PFSK-1 (cell line): ENCODE data around the gene AADACL3.

Source experiments
- FOXP2 ChIP-seq: optimal IDR thresholded peaks from 2 replicates; pipeline ENCODE3; 2011; ENCODE audit warnings: borderline replicate concordance, control low read depth, inconsistent platforms; ENCODE audit not compliant: insufficient read depth; ENCODE audit errors: extremely low read length, extremely low read depth
- POLR2AphosphoS5 ChIP-seq: IDR thresholded peaks from 2 replicates; pipeline ENCODE4 v1.6.1; 2012; ENCODE audit warnings: low read depth, mild to moderate bottlenecking, control low read depth, low read length, moderate library complexity
- REST ChIP-seq, 2 experiments: IDR thresholded peaks; 2 replicates each; pipeline versions ENCODE4 v1.6.1 to v1.8.0; 2011 to 2012; ENCODE audit warnings: low read depth in 2 of 2, low read length in 2 of 2, control low read depth in 1 of 2, inconsistent platforms in 1 of 2, mild to moderate bottlenecking in 1 of 2, moderate library complexity in 1 of 2; ENCODE audit not compliant: insufficient read depth in 1 of 2
- SIN3A ChIP-seq: IDR thresholded peaks from 2 replicates; pipeline ENCODE4 v1.6.1; 2012; ENCODE audit warnings: mild to moderate bottlenecking, low read length, moderate library complexity, borderline replicate concordance; ENCODE audit not compliant: insufficient read depth
- TAF1 ChIP-seq: IDR thresholded peaks from 2 replicates; pipeline ENCODE4 v1.6.1; 2012; ENCODE audit warnings: low read length, control low read depth, borderline replicate concordance; ENCODE audit not compliant: insufficient read depth

AADACL3 gene

GRCh38 chr1:12772520-12772919 lies 56.6 kb downstream of the AADACL3 start:
- TF ChIP-seq REST (IDR thresholded peaks at IDR 0.05; ENCODE audit: insufficient read depth in 1 of 2, low read depth in 2 of 2, low read length in 2 of 2) (no peak), FOXP2 (no peak), POLR2AphosphoS5 (no peak), TAF1 (no peak), SIN3A (no peak)

GRCh38 chr1:12773438-12773837 lies 57.5 kb downstream of the AADACL3 start, which contains the start of gene PRAMEF12:
Gene PRAMEF12, plus strand, starts transcription at chr1:12773738. Its CDS starts 1,130 bp downstream, at chr1:12774868.
- TF ChIP-seq POLR2AphosphoS5 (no peak), SIN3A (no peak), TAF1 (no peak), REST (IDR thresholded peaks at IDR 0.05; ENCODE audit: insufficient read depth in 1 of 2, low read depth in 2 of 2, low read length in 2 of 2) (no peak), FOXP2 (no peak)

- TF ChIP-seq REST (IDR thresholded peaks at IDR 0.05; ENCODE audit: insufficient read depth in 1 of 2, low read depth in 2 of 2, low read length in 2 of 2) (no peak), FOXP2 (no peak), POLR2AphosphoS5 (no peak), SIN3A (no peak), TAF1 (no peak)
Measured at GRCh38 chr1:12774801-12775345, 59.0 kb downstream of the AADACL3 start.

- TF ChIP-seq POLR2AphosphoS5, result no peak
- no peak for TF ChIP-seq REST (IDR thresholded peaks at IDR 0.05; ENCODE audit: insufficient read depth in 1 of 2, low read depth in 2 of 2, low read length in 2 of 2)
- TF ChIP-seq FOXP2, result no peak
Measured at GRCh38 chr1:12775443-12775842, 59.5 kb downstream of the AADACL3 start.
